GM12801 (cell line): ENCODE data around the gene IMMP2L.

ENCODE experiments used
- TF ChIP-seq, protein P1 (sequence below): IDR thresholded peaks from one replicate; pipeline ENCODE4 v1.5.1; 2011; ENCODE audit warnings: control low read depth; ENCODE audit not compliant: insufficient read length; ENCODE audit errors: extremely low read depth

Gene IMMP2L

DNA sequence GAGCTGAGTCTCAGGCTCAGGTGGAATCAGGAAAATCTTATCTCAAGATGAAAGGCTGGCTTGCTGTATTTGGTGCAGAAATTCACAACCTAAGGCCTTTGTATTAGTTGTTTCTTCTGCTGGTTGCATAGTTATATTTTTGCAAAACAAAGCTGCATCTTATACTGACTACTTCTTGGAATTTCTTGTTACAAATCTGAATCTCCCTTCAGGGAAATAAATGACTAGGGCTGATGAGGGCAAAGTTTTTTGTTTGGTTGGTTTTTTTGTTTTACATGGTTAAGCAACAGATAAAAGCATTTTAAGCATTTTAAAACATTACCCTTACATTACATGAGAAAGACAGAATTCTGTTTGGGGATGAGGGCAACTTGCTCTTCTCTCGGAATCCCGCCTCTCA is 485.3 kb downstream of the IMMP2L start:
- TF ChIP-seq, protein P1, sequence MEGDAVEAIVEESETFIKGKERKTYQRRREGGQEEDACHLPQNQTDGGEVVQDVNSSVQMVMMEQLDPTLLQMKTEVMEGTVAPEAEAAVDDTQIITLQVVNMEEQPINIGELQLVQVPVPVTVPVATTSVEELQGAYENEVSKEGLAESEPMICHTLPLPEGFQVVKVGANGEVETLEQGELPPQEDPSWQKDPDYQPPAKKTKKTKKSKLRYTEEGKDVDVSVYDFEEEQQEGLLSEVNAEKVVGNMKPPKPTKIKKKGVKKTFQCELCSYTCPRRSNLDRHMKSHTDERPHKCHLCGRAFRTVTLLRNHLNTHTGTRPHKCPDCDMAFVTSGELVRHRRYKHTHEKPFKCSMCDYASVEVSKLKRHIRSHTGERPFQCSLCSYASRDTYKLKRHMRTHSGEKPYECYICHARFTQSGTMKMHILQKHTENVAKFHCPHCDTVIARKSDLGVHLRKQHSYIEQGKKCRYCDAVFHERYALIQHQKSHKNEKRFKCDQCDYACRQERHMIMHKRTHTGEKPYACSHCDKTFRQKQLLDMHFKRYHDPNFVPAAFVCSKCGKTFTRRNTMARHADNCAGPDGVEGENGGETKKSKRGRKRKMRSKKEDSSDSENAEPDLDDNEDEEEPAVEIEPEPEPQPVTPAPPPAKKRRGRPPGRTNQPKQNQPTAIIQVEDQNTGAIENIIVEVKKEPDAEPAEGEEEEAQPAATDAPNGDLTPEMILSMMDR, result no peak

DNA sequence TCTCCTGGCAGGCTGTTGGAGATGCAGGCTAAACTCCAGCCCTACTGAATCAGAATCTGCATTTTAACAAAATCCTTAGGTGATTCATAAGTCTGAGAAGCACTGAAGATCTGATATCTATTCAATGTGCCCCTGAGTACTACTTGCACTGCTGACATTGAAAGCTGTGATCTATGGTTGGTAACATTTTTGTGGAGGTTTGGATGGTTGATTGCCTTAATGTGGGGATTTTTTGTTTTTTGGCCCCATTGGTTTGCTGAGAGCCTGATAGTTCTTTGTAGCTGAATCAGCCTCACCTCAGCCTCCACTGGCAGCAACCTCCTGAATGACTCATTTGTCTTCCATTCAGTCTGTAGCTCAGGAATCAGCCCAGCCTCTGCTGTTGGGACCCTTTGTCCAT is 486.1 kb downstream of the IMMP2L start:
- TF ChIP-seq, protein P1, result no peak

DNA sequence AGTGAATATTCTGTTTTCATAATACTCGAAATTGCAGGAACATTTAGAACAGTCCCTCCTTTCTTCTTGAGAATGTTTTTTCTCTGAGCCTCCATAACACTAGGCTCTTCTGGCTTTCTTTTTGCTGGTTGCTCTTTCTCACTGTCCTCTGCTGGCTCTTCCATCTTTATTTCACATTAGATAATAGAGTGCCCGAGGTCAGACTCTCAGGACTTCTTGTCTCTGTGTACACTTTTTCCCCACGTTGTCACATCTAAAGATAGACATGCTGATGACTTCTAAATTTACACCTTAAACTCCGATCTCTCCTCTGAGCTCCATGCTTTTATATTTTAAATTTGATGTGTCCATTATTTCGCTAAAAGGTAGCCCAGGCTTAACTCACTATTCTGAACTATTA is 486.8 kb downstream of the IMMP2L start:
- TF ChIP-seq, protein P1, result no peak

GRCh38 chr7:111074748-111075146 is 487.5 kb downstream of the IMMP2L start:
- TF ChIP-seq, protein P1, result no peak

GRCh38 chr7:111074071-111074747 is 488.1 kb downstream of the IMMP2L start:
- TF ChIP-seq, protein P1, result no peak

GRCh38 chr7:111071556-111071955 is 490.7 kb downstream of the IMMP2L start:
- TF ChIP-seq, protein P1, result no peak

DNA sequence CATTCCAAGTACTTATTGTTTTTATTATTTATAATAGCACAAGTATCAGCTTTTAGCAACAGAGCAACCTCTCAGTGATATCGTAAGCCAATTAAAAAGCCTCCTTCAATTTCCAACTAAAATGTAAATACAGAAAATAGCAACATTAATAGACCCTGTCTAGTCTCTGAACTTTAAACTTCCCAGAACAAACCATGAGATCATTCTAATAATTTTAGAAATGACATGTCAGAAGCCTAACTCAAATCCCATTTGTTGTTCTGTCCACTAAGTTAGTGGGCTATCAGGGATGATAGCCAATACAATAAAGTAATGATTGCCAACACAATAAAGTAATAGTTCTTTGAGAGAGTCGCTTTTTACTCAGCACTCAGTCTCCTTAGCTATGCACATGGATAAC is 493.7 kb downstream of the IMMP2L start:
- TF ChIP-seq, protein P1, result no peak
